Measurements from ENCODE around the gene XRCC2.

DNA sequence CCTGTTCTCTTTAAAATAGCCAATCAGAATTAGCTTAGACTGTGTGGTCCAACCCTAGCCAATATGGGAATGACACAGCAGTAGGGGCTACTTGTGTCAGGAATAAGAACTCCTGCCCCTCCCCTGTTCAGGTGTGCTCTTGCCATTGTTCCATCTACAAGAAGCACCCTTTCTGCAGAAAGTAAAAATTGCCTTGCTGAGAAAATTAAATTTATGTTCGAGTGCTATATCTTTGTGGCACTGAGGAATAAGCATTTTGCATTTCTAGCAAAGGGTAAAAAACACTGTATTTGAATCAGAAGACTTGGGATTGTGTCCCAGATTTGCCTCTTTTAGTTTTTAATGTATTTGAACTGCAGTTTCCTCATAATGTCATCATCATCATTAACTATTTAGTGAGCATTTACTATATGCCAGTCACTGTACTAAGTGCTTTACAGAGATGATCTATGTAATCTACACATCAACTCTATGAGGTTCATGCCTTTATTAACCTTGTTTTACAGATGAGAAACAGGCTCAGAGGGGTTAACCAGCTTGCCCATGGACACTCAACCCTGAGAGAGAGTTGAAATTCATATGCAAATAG lies 28.9 kb upstream of the XRCC2 start:
- TF ChIP-seq CEBPB (IDR thresholded peaks at IDR 0.05; ENCODE audit: low read depth, low read length) (no peak), CHD1 (IDR thresholded peaks at IDR 0.05; ENCODE audit: low read depth, low read length) (no peak), POLR2A (IDR thresholded peaks at IDR 0.05; ENCODE audit: low read depth, low read length) (no peak), SMC3 (IDR thresholded peaks at IDR 0.05; ENCODE audit: low read depth, low read length) (no peak), MXI1 (IDR thresholded peaks at IDR 0.05; ENCODE audit: borderline replicate concordance, low read depth, low read length) (no peak), MAFK (IDR thresholded peaks at IDR 0.05; ENCODE audit: low read depth, low read length) (no peak), RFX5 (IDR thresholded peaks at IDR 0.05; ENCODE audit: low read depth, low read length) (no peak), RCOR1 (IDR thresholded peaks at IDR 0.05; ENCODE audit: insufficient replicate concordance, low read length) (no peak), FOS (IDR thresholded peaks at IDR 0.05; ENCODE audit: low read depth, low read length) (no peak), MAZ (IDR thresholded peaks at IDR 0.05; ENCODE audit: borderline replicate concordance, low read depth, low read length) (no peak), RAD21 (IDR thresholded peaks at IDR 0.05; ENCODE audit: low read length) (no peak)
- TF ChIP-seq, protein P1, sequence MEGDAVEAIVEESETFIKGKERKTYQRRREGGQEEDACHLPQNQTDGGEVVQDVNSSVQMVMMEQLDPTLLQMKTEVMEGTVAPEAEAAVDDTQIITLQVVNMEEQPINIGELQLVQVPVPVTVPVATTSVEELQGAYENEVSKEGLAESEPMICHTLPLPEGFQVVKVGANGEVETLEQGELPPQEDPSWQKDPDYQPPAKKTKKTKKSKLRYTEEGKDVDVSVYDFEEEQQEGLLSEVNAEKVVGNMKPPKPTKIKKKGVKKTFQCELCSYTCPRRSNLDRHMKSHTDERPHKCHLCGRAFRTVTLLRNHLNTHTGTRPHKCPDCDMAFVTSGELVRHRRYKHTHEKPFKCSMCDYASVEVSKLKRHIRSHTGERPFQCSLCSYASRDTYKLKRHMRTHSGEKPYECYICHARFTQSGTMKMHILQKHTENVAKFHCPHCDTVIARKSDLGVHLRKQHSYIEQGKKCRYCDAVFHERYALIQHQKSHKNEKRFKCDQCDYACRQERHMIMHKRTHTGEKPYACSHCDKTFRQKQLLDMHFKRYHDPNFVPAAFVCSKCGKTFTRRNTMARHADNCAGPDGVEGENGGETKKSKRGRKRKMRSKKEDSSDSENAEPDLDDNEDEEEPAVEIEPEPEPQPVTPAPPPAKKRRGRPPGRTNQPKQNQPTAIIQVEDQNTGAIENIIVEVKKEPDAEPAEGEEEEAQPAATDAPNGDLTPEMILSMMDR (conservative IDR thresholded peaks at IDR 0.05; ENCODE audit: low read depth, low read length), result no peak
- TF ChIP-seq, protein P2, sequence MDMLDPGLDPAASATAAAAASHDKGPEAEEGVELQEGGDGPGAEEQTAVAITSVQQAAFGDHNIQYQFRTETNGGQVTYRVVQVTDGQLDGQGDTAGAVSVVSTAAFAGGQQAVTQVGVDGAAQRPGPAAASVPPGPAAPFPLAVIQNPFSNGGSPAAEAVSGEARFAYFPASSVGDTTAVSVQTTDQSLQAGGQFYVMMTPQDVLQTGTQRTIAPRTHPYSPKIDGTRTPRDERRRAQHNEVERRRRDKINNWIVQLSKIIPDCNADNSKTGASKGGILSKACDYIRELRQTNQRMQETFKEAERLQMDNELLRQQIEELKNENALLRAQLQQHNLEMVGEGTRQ (IDR thresholded peaks at IDR 0.05; ENCODE audit: low read depth, low read length), result no peak
- TF ChIP-seq, protein P3, sequence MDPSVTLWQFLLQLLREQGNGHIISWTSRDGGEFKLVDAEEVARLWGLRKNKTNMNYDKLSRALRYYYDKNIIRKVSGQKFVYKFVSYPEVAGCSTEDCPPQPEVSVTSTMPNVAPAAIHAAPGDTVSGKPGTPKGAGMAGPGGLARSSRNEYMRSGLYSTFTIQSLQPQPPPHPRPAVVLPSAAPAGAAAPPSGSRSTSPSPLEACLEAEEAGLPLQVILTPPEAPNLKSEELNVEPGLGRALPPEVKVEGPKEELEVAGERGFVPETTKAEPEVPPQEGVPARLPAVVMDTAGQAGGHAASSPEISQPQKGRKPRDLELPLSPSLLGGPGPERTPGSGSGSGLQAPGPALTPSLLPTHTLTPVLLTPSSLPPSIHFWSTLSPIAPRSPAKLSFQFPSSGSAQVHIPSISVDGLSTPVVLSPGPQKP (IDR thresholded peaks at IDR 0.05; ENCODE audit: borderline replicate concordance, low read depth, low read length), result no peak

All from IMR-90 (cell line).